Cardiac fibroblast (primary cell): ENCODE results near the gene ORAI3.

Source experiments
- DNase-seq, 2 donors: peaks; one replicate each; pipeline versions ENCODE4 v3.0.0 to v3.0.0-alpha.2; 2010; ENCODE audit warnings: low read depth in 2 of 2
- H3K4me3 ChIP-seq, 2 donors: replicated peaks in 1 of 2; 1 replicate in 1 of 2; 2 replicates in 1 of 2; pipeline ENCODE4 v1.5.1; 2011; ENCODE audit warnings: low read depth in 2 of 2, low read length in 2 of 2, mild to moderate bottlenecking in 2 of 2, moderate library complexity in 1 of 2
- TF ChIP-seq, protein P1 (sequence below): IDR thresholded peaks from one replicate; pipeline ENCODE4 v1.5.1; 2011; ENCODE audit warnings: low read depth, mild to moderate bottlenecking, low read length, inconsistent platforms

ORAI3 gene

DNA sequence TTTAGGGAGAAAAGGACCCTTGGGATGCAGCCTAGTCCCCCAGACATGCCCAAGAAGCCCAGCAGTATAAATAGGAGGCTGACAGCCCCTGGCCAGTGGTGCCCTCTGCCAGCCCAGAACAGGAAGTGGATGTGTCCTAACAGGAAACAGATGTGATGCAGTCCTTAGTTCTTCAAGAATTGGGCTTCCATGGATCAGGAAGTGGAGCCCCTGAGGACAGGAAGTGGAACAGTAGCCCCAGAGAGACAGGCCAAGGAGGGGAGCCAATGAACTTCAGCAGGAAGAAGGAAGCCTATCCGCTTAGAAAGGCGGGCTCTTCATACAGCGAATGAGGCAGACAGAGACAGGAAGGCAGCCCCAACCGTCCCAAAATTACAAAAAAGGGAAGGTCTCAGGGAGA, 45.3 kb upstream of the ORAI3 start:
- peak; percentile 41 to 65 for DNase-seq
- TF ChIP-seq, protein P1, sequence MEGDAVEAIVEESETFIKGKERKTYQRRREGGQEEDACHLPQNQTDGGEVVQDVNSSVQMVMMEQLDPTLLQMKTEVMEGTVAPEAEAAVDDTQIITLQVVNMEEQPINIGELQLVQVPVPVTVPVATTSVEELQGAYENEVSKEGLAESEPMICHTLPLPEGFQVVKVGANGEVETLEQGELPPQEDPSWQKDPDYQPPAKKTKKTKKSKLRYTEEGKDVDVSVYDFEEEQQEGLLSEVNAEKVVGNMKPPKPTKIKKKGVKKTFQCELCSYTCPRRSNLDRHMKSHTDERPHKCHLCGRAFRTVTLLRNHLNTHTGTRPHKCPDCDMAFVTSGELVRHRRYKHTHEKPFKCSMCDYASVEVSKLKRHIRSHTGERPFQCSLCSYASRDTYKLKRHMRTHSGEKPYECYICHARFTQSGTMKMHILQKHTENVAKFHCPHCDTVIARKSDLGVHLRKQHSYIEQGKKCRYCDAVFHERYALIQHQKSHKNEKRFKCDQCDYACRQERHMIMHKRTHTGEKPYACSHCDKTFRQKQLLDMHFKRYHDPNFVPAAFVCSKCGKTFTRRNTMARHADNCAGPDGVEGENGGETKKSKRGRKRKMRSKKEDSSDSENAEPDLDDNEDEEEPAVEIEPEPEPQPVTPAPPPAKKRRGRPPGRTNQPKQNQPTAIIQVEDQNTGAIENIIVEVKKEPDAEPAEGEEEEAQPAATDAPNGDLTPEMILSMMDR: no peak
- no peak overlapping the region for H3K4me3 ChIP-seq

DNA sequence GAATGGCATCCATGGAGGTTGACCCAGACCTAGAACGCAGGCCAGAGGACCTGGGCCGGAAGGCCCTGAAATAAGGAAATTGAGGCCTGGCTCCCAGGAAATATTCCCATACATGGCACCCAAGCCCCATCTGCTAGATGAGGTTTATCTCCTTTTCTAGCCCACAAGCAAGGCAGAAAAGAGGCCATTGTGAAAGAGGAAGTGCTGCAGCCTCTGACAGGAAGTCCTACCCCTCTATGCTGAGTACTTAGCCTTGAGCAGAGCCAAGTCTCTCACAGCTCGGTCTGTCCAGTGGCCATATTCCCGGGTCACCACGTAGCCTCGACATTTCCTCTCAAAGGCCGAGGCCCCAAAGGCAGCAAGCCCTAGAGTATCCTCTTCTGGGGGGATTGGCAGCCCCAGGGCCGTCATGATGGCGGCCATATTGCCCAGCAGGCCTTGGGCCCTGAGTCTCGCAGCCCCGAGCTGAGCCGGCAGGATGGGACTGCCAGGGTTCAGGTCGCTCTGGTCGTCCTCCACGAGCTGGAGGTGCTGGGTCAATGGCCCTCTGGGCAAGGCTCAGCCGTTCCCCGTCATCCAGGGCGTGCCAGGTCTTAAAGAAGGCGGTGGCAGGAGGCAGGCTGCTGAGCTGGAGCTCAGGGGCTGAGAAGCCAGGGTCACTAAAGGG, 44.6 kb upstream of the ORAI3 start:
- TF ChIP-seq, protein P1: no peak
- H3K4me3 ChIP-seq: no peak overlapping the region
- DNase-seq: no peak

DNA sequence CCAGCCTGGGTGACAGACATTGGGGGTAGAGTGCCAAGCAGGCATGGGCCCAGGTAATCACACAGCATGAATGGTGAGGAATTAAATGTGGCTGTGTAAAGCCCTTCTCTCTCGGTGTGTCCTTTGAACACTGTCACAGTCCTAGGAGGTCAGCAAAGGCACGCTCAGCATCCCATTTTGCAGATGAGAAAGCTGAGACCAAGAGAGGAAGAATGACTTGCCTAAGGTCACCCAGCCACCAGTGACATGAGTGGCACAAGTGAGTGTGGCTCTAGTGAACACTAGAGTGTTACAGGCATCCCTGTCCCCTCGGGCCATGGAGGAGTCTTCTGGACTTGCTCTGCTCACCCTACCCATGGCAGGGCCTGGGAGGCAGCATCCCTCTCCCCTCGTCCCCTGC, 41.8 kb upstream of the ORAI3 start:
- TF ChIP-seq, protein P1: no peak
- H3K4me3 ChIP-seq: no peak overlapping the region
- DNase-seq: no peak

DNA sequence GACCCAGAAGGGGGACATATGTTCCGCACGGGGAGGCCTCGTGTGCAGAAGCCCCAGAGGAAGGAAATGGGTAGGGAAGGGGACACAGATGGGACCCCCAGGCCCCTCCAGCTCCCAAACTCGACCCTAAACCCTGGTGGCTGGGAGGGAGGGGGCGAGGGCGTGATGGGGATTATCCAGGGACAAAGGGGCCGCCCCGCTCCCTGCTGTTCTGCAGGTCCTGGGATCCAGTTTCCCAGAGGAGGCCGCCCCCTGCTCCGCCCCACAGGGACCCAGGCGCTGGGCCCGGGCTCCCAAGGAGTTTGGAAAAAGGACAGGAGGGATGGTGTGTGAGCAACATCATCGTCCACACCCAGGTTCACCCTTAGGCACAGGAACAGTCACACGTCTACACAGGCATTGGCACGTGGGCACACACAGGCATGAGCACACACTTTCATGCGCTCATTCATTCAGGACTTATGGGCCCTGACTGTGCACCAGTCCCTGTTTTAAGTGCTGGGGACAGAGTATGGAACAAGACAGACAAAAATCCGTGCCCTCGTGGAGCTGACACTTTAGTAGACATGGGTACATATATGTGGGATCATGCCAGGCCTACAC, 38.3 kb upstream of the ORAI3 start:
- TF ChIP-seq, protein P1: no peak
- H3K4me3 ChIP-seq: no peak overlapping the region
- no peak for DNase-seq

DNA sequence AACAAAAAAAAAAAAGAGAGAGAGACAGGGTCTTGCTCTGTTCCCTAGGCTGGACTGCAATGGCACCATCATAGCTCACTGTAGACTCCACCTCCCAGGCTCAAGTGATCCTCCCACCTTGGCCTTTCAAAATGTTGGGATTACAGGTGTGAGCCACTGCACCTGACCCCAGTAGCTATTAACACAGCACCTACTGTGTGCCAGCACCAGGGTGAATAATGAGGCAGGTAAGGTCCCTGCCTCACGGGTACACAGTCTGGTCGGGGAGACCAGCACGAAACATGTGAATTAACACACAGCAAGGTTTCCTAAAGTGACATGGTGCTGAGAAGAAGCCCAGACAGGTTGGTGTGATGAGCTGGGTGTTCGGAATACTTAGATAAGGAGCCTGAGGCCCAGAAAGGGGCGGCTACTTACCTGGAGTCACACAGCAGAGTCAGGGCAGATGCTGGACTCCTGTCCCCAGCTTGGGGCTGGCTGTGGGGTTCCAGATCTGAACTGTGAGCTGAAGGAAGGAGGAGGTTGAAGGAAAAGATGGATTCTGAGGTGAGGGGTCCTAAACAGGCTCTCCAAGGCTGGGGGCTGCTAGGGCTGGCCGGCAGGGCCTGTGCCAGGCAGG, 36.0 kb upstream of the ORAI3 start:
- no peak for DNase-seq
- TF ChIP-seq, protein P1: no peak
- H3K4me3 ChIP-seq: no peak overlapping the region

DNA sequence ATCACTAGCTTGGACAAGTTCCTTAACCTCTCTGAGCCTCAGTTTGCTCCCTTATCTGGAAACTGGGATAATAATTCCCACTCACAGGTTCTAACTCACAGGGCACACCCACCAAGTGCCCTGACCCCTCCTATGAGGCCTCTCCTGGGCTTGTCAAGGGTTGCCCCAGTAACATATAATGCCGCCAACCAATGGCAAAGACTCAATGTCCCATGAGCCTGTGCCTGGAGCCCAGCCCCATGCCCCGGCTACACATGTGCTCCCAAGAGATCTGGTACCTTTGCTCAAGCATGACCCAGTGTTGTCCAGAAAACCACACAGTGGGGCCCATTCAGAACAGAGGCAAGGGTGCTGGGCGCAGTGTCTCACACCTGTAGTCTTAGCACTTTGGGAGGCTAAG, 34.0 kb upstream of the ORAI3 start:
- no peak for DNase-seq
- TF ChIP-seq, protein P1: no peak
- H3K4me3 ChIP-seq: no peak overlapping the region
